Fibroblast of lung (primary cell): ENCODE results near the gene CSE1L.

Experiments
- CTCF ChIP-seq, 2 donors: IDR thresholded peaks in 1 of 2; conservative IDR thresholded peaks in 1 of 2; 1 replicate in 1 of 2; 2 replicates in 1 of 2; pipeline ENCODE4 v1.5.1; 2011 to 2012; ENCODE audit warnings: low read length in 2 of 2, control low read depth in 1 of 2, inconsistent platforms in 1 of 2, low read depth in 1 of 2, mild to moderate bottlenecking in 1 of 2
- EZH2 ChIP-seq: IDR thresholded peaks from 2 replicates; pipeline ENCODE4 v1.5.1; 2012; ENCODE audit warnings: low read length, control low read depth, mild to moderate bottlenecking; ENCODE audit errors: missing control alignments

- no peak for TF ChIP-seq CTCF (conservative IDR thresholded peaks at IDR 0.05 in 1 of 2, IDR thresholded peaks at IDR 0.05 in 1 of 2; ENCODE audit: low read depth in 1 of 2, low read length in 2 of 2)
- TF ChIP-seq EZH2, result no peak
Observed at GRCh38 chr20:49037962-49038387, 8.1 kb upstream of the CSE1L start.
